ENCODE results near the gene IFT81. TPM values are rescaled to one million over a fixed set of nuclear protein-coding genes. Genes with fewer than 3 reads are reported as not detected.

IFT81 gene
- polyA plus RNA-seq, 1 of the 3 experiments (the other 2 are of a cell fraction), result 7.9 TPM

DNA sequence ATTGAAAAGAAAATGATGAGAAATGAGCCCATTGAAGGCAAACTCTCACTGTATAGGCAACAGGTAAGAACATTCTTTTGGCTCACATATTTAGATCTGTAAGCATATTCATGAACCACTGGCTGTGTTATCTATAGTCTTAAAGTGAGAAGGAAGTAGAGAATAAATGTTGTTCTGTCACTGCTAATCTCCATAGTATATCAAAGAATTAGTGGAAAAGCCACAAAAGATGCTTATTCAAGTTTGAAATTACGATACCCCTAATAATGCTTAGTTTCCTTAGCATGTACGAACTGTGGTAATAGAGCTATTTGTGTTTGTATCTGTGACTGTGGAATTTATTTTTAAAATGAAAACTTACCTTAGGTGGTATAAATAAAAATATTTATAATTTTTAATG is 22.8 kb downstream of the IFT81 start:
- H3K27me3 ChIP-seq (ENCODE audit: insufficient read depth), result no peaks in the 10 kb centered on the region
- TF ChIP-seq JUND (IDR thresholded peaks at IDR 0.05), result no peak
- TF ChIP-seq, protein P1, sequence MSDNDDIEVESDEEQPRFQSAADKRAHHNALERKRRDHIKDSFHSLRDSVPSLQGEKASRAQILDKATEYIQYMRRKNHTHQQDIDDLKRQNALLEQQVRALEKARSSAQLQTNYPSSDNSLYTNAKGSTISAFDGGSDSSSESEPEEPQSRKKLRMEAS (IDR thresholded peaks at IDR 0.05; ENCODE audit: low read depth), result no peak
- TF ChIP-seq, protein P2, sequence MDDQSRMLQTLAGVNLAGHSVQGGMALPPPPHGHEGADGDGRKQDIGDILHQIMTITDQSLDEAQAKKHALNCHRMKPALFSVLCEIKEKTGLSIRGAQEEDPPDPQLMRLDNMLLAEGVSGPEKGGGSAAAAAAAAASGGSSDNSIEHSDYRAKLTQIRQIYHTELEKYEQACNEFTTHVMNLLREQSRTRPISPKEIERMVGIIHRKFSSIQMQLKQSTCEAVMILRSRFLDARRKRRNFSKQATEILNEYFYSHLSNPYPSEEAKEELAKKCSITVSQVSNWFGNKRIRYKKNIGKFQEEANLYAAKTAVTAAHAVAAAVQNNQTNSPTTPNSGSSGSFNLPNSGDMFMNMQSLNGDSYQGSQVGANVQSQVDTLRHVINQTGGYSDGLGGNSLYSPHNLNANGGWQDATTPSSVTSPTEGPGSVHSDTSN (IDR thresholded peaks at IDR 0.05), result no peak
- TF ChIP-seq, protein P3, sequence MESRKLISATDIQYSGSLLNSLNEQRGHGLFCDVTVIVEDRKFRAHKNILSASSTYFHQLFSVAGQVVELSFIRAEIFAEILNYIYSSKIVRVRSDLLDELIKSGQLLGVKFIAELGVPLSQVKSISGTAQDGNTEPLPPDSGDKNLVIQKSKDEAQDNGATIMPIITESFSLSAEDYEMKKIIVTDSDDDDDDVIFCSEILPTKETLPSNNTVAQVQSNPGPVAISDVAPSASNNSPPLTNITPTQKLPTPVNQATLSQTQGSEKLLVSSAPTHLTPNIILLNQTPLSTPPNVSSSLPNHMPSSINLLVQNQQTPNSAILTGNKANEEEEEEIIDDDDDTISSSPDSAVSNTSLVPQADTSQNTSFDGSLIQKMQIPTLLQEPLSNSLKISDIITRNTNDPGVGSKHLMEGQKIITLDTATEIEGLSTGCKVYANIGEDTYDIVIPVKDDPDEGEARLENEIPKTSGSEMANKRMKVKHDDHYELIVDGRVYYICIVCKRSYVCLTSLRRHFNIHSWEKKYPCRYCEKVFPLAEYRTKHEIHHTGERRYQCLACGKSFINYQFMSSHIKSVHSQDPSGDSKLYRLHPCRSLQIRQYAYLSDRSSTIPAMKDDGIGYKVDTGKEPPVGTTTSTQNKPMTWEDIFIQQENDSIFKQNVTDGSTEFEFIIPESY (IDR thresholded peaks at IDR 0.05; ENCODE audit: borderline replicate concordance, low read depth), result no peak
- no peak overlapping the region for H2AFZ ChIP-seq (ENCODE audit: low read depth)
- H3K36me3 ChIP-seq (replicated peaks in 1 of 2; ENCODE audit: control insufficient read depth in 1 of 2, insufficient read depth in 2 of 2, low read length in 1 of 2), result peaks cover 43 to 63% of the 10 kb centered on the region in 2 experiments
- no peaks in the 10 kb centered on the region for H3K9me3 ChIP-seq
- no peaks in the 10 kb centered on the region for H3K79me2 ChIP-seq (ENCODE audit: insufficient read depth)
- no peaks in the 10 kb centered on the region for H3K9me2 ChIP-seq
- no peaks in the 10 kb centered on the region for H3K4me1 ChIP-seq (ENCODE audit: control insufficient read depth in 1 of 2, insufficient read depth in 2 of 2, low read depth in 1 of 2, low read length in 1 of 2)
- H3K27ac ChIP-seq (ENCODE audit: low read depth in 2 of 2, low read length in 1 of 2), result no peak overlapping the region
- no peaks in the 10 kb centered on the region for H4K20me1 ChIP-seq (ENCODE audit: insufficient read depth)
- H3F3A ChIP-seq (replicated peaks; ENCODE audit: insufficient read depth), result peaks cover 10% of the 10 kb centered on the region
- H3K4me2 ChIP-seq, result no peak overlapping the region
- no peak overlapping the region for H3K9ac ChIP-seq
- H3K4me3 ChIP-seq (ENCODE audit: low read depth in 2 of 2, low read length in 1 of 2), result no peak overlapping the region
- no peak for DNase-seq
- 95% methylated on average over 2 of the region's 2 CpGs for WGBS (ENCODE audit: low lambda C conversion rate)
- ChIA-PET POLR2A (no interaction called here), CTCF (interaction anchor here (1.4 kb wide), 1 partner anchor 15 kb away, joined by 3 read pairs; no protein-coding TSS in a partner anchor)

DNA sequence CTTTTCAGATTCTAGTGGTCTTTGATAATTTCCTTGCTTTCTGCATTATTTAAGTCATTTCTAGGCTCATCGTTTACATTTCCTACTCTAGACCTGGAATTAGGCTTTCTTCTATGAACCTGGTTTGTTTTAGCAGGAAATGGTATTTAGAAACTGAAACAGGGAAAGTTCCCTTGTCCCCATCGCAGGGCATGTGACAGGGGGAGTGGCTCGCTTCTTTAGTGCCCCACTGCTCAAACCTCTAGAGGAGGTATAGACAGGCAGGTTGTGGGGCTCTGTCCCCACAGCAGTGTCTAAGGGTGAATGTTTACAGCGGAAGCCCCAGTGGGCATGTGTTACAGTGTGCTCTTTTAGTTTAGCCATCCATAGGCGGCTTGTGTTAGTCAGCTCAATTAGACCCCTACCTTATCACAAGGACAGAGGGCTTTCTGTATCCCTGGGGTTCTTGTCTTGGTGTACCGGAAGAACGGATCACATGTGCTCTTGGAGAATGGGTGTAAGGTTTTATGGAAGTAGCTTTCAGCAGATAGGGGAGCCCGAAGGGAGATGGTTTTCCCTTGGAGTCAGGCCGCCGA is 25.0 kb downstream of the IFT81 start:
- Histone ChIP-seq H3K9ac (no peak overlapping the region), H4K20me1 (ENCODE audit: insufficient read depth) (no peaks in the 10 kb centered on the region), H3K27me3 (ENCODE audit: insufficient read depth) (no peaks in the 10 kb centered on the region), H3K4me1 (ENCODE audit: control insufficient read depth in 1 of 2, insufficient read depth in 2 of 2, low read depth in 1 of 2, low read length in 1 of 2) (no peaks in the 10 kb centered on the region), H3K4me2 (no peak overlapping the region), H3K36me3 (replicated peaks in 1 of 2; ENCODE audit: control insufficient read depth in 1 of 2, insufficient read depth in 2 of 2, low read length in 1 of 2) (peaks cover 43 to 61% of the 10 kb centered on the region in 2 experiments), H3K9me3 (no peaks in the 10 kb centered on the region), H2AFZ (ENCODE audit: low read depth) (no peak overlapping the region), H3K9me2 (no peaks in the 10 kb centered on the region), H3F3A (replicated peaks; ENCODE audit: insufficient read depth) (peaks cover 6% of the 10 kb centered on the region), H3K4me3 (ENCODE audit: low read depth in 2 of 2, low read length in 1 of 2) (no peak overlapping the region), H3K27ac (ENCODE audit: low read depth in 2 of 2, low read length in 1 of 2) (no peak overlapping the region), H3K79me2 (ENCODE audit: insufficient read depth) (no peaks in the 10 kb centered on the region)
- POLR2A ChIA-PET, result no interaction called here
- CTCF ChIA-PET, result no interaction called here
- TF ChIP-seq, protein P1 (IDR thresholded peaks at IDR 0.05; ENCODE audit: low read depth), result no peak
- no peak for TF ChIP-seq POLR2AphosphoS5 (IDR thresholded peaks at IDR 0.05; ENCODE audit: low read depth, low read length)
- 94% methylated on average over 10 of the region's 10 CpGs for WGBS (ENCODE audit: low lambda C conversion rate)
- no peak for DNase-seq

DNA sequence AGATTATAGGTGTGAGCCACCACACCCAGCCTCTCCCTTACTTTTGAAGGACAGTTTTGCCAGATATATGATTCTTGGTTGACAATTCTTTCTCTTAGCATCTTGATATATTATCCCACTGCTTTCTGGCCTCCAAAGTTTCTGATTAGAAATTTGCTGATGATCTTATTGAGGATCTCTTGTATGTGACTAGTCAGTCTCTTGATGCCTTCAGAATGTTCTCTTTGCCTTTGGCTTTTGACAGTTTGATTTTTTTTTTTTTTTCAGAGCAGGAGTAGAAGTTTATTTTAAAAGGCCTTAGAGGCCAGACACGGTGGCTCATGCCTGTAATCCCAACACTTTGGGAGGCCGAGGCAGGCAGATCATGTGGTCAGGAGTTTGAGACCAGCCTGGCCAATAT is 32.6 kb downstream of the IFT81 start:
- POLR2A ChIA-PET, result no interaction called here
- H3K27me3 ChIP-seq (ENCODE audit: insufficient read depth), result no peaks in the 10 kb centered on the region

More for the DNA sequence above, 32.6 kb downstream of the IFT81 start:
- TF ChIP-seq POLR2AphosphoS5 (IDR thresholded peaks at IDR 0.05; ENCODE audit: low read depth, low read length) (no peak), FOXJ3 (CRISPR knock-in tag; IDR thresholded peaks at IDR 0.05) (no peak), JUND (IDR thresholded peaks at IDR 0.05) (no peak), RXRA (IDR thresholded peaks at IDR 0.05; ENCODE audit: borderline replicate concordance, low read depth) (no peak)
- TF ChIP-seq, protein P2 (IDR thresholded peaks at IDR 0.05), result no peak
- Histone ChIP-seq H3F3A (replicated peaks; ENCODE audit: insufficient read depth) (peaks cover 14% of the 10 kb centered on the region), H3K36me3 (replicated peaks in 1 of 2; ENCODE audit: control insufficient read depth in 1 of 2, insufficient read depth in 2 of 2, low read length in 1 of 2) (peaks cover 20 to 57% of the 10 kb centered on the region in 2 experiments), H3K79me2 (ENCODE audit: insufficient read depth) (no peaks in the 10 kb centered on the region; the same call in 1 of the 2 replicates), H3K9me3 (0 out of 2 replicates have a peak, but pooled peaks cover 13% of the 10 kb centered on the region), H3K4me2 (no peak overlapping the region), H3K9me2 (no peaks in the 10 kb centered on the region), H2AFZ (ENCODE audit: low read depth) (no peak overlapping the region), H4K20me1 (ENCODE audit: insufficient read depth) (no peaks in the 10 kb centered on the region), H3K27ac (ENCODE audit: low read depth in 2 of 2, low read length in 1 of 2) (no peak overlapping the region), H3K4me1 (ENCODE audit: control insufficient read depth in 1 of 2, insufficient read depth in 2 of 2, low read depth in 1 of 2, low read length in 1 of 2) (no peaks in the 10 kb centered on the region), H3K9ac (no peak overlapping the region), H3K4me3 (ENCODE audit: low read depth in 2 of 2, low read length in 1 of 2) (no peak overlapping the region)
- no peak for DNase-seq
- CTCF ChIA-PET, result no interaction called here
- 100% methylated on average over 2 of the region's 2 CpGs for WGBS (ENCODE audit: low lambda C conversion rate)
